HG03039 (cell line): ENCODE data around the gene GJA9.
"Not testable (repeated sequence)": the region's sequence is repeated elsewhere in the genome, so short reads cannot be mapped to it uniquely, and the experiment has no call there.

Experiments
- ATAC-seq: cut with Tn5 transposase; IDR thresholded peaks from one replicate; pipeline ENCODE4 v1.9.1; 2021; ENCODE audit warnings: mild to moderate bottlenecking, moderate library complexity; ENCODE audit not compliant: unreplicated experiment

Gene GJA9

GRCh38 chr1:38875811-38876210 is 5.6 kb downstream of the GJA9 start:
- no peak for ATAC-seq

- ATAC-seq, result peak; percentile 97
Observed at GRCh38 chr1:38873027-38873969, 8.1 kb downstream of the GJA9 start, which contains the start of gene MYCBP. MYCBP (minus strand) TSS chr1:38873348; CDS start chr1:38873305, 43 bp downstream.

GRCh38 chr1:38872401-38873026 is 8.9 kb downstream of the GJA9 start:
- ATAC-seq, result peak; percentile 20

- ATAC-seq, result no peak
Observed at GRCh38 chr1:38870996-38871395, 10.4 kb downstream of the GJA9 start.

GRCh38 chr1:38867208-38867607 is 14.2 kb downstream of the GJA9 start:
- no peak for ATAC-seq

DNA sequence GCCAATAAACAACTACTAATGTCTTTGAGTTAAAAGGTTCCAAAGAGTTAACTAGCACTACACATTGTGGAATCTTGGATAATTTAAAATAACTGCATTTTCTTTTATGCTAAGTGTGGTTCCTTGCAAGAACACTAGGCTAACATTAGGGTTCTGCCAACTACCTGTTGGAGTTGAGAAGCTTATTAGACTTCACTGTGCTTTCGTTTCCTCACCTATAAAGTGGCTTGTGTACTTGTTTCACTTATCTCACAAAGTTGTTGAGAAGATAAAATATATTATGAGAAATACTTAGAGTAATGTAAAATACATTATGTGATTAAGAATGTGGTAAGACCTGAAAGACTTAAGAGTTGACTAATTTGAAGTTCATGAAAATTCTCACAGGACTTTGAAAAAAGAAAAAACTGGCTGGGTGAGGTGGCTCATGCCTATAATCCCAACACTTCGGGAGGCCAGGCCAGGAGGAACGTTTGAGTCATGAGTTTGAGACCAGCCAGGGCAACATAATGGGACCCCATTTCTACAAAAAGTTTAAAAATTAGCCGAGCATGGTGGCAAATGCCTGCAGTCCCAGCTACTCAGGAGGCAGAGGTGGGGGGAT is 16.2 kb downstream of the GJA9 start:
- ATAC-seq, result no peak

DNA sequence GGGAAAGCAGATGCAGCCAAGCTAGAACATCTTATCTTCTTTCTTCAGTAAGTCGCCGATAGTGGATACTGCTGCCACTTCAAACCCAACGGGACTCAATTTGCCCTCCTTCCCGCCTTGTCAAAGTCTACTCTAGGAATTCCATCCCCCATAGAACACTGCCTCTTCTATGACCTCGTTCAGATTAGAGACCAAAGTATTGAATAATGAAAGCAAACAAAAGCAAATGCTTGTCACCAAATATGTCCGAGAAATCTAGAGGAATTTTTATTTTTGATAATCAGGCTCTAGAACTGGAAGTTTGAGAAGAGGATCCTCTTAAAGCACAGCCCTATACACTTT is 21.0 kb downstream of the GJA9 start:
- no peak for ATAC-seq

- ATAC-seq, result peak; percentile 86
Observed at GRCh38 chr1:38859561-38860453, 21.6 kb downstream of the GJA9 start, which contains the start of gene RRAGC. RRAGC (minus strand) TSS chr1:38859772; CDS start chr1:38859646, 126 bp downstream.

DNA sequence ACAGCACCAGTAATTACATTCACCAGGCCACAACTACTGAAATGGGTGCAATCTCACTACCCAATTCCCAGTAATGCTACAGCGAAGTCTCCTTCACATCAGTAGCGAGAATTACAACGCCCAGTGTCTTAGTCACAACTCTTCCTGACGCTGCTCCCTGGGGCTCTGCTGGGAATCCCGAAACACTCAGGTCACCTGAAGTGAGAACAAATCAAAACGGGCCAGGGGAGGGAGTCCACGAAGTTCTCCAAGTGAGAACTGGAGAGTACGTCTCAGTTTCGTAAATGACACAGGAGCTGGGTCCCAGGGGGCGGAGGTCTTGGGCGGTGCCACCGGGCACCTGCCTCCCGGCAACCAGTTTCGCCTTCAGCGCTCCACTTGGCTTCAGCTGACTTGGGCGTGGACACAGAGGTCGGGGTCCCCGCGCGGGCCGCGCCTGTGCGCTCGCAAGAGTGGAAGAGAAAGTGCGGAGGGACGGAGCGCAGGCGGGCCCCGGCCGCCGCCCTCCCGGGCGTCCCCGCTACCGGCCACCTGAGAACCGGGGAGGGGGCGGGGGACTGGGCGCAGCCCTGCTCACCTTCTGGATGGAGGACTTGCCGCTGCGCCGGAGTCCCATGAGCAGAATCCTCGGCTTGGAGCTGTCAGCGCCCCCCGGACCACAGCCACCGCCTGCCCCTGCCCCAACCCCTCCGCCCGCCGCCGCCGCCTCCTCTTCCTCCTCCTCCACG is 22.4 kb downstream of the GJA9 start:
- peak; percentile 28 for ATAC-seq

DNA sequence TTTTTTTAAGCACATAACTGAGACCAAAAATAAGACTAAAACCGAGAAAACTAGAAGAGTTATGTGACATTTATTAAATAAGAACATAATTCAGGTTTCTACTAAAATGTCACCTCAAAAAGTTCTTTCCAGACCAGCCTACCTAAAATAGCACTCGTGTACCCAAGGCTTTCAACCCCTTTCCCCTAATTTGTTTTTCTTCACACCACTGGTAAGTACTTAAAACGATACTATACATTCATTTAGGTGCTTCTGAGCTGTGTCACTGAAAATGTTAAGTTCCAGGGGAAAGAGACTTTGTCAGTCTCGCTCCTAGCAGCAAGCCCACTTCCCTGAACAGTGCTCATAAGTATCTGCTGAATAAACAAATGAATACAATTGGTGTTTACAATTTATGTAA is 28.6 kb downstream of the GJA9 start:
- no peak for ATAC-seq

DNA sequence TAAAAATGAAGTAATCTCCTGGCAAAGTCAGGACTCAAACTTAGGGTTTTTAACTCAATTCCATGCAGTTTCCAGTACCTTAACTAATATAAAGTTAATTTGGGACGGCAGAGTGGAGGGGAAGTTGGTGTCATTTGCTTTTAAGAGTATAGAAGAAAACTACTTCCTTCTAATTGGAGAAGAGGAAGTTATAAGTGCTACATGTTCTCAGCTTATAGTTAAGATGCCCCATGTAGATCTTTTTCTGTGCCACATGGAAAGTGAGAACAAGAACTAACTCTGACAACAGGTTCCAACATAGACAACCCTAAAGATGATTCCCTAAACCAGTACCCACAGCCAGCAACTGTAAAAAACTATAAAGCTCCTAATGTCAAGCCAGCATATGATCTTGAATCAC is 33.3 kb downstream of the GJA9 start:
- ATAC-seq, result no peak

GRCh38 chr1:38846210-38846609 is 35.2 kb downstream of the GJA9 start:
- no peak for ATAC-seq

- not testable (repeated sequence) for ATAC-seq
Observed at GRCh38 chr1:38845088-38845487, 36.3 kb downstream of the GJA9 start.

GRCh38 chr1:38840281-38840680 is 41.1 kb downstream of the GJA9 start:
- no peak for ATAC-seq

DNA sequence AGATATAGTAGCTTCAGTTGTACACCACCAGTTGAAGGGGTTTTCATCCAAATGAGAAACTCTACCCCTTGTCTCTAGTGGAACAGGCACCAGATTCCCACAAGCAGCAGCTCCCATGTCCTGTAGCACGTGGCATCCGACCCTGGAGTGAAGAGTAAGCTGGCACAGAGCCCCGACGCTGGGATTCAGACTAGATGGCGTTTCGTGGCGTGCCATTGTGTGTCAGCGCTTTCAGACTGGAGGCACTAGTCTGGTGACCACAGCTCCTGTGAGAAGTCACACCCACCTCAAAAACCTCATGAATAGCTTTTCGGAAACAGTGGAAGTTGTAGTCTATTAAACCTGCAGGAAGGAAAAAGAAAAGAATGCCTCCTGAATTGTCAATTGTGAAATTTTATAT is 42.0 kb downstream of the GJA9 start:
- no peak for ATAC-seq

DNA sequence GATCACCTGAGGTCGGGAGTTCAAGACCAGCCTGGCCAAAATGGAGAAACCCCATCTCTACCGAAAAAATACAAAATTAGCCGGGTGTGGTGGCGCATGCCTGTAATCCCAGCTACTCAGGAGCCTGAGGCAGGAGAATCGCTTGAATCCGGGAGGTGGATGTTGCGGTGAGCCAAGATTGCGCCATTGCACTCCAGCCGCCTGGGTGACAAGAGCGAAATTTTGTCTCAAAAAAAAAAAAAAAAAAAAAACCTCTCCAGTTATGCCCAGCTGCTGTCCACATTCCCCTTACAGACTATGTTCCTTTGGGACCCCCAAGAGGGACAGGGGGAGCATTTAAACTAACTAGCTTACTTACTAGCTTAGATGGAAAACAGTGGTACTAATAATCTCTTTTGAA is 45.1 kb downstream of the GJA9 start:
- ATAC-seq, result not testable (repeated sequence)

DNA sequence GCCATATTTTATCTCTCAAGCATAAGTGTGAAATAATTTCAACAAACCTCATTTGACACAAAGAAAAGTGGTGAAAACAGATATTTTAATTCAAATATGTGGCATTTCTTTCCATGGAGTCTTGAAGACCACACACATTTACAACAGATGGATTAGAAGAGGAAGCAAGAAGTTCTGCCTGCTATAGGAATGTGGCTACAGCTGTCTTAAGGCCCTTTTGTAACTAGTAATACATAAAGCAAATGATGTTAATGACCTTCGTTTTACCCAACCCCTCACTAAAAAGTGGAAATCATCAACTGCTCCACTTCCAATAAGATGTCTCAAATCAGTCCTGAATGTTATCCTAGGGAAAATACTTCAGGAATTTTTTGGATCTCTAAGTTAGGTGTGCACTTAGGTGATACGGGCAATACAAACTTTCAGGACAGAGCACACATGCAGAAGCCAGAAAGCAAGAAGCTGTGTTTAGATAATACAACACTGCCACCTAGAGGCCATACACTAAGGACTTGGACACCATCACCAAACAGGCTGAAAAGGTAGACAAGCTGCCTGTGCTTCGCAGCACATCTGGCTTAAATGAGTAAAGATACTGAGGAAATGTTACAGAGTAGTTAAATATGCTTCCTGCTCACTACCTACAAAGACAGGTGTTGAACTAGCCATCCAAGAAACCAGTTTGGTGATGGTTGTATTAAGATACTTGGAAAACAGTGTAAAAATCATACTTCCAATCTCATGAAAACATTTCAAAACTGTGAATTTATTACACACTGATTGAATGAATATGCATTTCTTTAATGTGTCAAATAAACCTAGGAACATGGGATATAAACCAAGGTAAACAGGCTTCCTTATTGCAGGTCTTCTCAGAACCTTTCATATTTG is 46.2 kb downstream of the GJA9 start:
- no peak for ATAC-seq

- no peak for ATAC-seq
Observed at GRCh38 chr1:38834221-38834782, 47.1 kb downstream of the GJA9 start.

GRCh38 chr1:38833146-38833545 is 48.2 kb downstream of the GJA9 start:
- no peak for ATAC-seq
